ENCODE results near the gene LRP2BP. TPM values are rescaled to one million over a fixed set of nuclear protein-coding genes. Genes with fewer than 3 reads are reported as not detected.

Gene LRP2BP
- total RNA-seq = 0.34 and 0.93 TPM in 2 replicates

- peak; percentile 47 for DNase-seq
Measured at GRCh38 chr4:185395238-185395955, at the start of gene LRP2BP. Gene LRP2BP (minus strand): TSS chr4:185395924. CDS start chr4:185378186, 17,738 bp downstream.

GRCh38 chr4:185445209-185445608 lies 49.5 kb upstream of the LRP2BP start:
- DNase-seq = no peak

- DNase-seq = no peak
Measured at GRCh38 chr4:185441479-185441878, 45.8 kb upstream of the LRP2BP start.

- DNase-seq = no peak
Measured at GRCh38 chr4:185437809-185438208, 42.1 kb upstream of the LRP2BP start.

GRCh38 chr4:185435466-185435865 lies 39.7 kb upstream of the LRP2BP start:
- DNase-seq = no peak

DNA sequence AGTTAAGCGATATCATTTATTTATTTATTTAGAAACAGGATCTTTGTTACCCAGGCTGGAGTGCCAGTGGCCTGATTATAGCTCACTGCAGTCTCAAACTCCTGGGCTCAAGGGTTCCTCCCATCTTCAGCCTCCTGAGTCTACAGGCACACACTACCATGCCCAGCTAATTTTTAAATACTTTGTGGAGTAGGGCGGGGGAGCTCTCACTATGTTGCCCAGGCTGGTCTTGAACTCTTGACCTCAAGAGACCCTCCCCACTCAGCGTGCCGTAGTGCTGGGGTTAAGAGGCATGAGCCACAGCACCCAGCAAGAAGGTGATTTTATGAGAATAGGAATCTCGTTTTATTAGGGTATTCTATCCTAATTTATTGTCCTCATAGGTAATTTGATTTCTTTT lies 33.9 kb upstream of the LRP2BP start:
- DNase-seq = no peak

GRCh38 chr4:185426960-185427688 lies 31.4 kb upstream of the LRP2BP start:
- DNase-seq = no peak

DNA sequence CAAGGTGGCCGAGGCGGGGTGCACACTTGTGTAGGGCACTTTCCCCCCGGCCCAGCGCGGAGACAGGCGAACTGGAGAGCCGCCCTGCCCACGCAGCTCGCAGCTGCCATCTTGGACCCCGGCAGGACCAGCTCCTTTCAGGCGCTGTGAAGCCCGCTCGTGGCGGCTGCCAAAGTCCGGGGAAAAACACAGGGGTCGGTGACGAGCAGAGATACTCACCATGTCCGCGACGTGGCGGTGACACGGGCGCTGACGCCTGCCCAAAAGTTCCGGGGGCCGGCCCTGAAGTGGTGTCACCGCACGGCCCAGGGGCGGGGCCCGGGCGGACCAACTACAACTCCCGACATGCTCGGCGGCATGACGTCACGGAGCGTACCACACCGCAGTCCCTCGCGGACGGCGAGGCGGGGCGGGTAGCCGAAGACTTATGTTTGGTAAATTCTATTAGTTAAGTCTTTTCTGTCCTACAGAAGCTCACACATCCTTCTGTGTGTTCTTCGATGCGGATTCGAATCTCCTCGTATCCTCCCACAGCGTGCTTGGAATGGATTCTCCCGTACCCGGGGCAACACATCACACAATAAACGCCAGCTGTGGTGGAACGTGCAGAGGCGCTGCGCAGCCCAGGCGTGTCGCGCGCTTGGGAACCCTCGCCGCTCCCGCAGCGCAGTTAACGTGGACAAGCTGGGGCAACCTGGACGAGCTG lies 30.1 kb upstream of the LRP2BP start, which contains the start of gene UFSP2:
Gene UFSP2, minus strand, starts transcription at position 318 of the 706 bp plus-strand sequence. Its CDS starts 96 bp downstream, at position 222.
- DNase-seq = peak; percentile 92

DNA sequence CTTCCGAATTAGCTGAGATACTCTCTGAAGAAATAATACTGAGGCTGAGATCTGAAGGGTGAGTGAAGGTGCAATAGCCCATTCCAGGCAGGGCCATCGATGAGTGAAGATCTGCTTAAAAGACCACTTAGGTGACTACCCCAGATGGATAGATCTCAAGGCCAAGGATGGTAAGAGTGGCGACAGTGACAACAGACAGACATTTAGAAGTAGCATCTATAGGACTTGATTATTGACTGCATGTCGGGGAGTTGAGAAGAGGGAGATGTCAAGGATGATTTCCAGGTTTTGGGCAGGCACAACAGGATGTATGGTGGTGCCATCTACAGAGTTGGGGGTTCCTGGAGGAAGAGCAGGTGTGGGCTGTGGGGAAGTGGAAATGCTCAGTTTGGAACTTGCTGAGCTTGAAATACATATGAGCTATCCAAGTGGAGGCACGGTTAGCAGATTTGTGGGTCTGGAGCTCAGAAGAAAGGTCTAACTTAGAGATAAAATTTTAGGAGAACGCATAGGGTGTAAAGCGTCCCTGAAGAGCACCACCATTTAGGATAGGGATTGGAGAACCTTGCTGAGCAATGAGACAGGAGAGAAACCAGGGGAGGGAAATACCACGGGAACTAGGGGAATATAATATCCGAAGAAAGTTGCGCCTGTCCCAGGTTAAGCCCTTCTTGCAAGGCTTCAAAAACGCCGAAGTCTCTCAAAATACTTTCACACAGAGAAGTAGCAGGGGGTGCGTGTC lies 29.4 kb upstream of the LRP2BP start:
- peak; percentile 43 for DNase-seq

DNA sequence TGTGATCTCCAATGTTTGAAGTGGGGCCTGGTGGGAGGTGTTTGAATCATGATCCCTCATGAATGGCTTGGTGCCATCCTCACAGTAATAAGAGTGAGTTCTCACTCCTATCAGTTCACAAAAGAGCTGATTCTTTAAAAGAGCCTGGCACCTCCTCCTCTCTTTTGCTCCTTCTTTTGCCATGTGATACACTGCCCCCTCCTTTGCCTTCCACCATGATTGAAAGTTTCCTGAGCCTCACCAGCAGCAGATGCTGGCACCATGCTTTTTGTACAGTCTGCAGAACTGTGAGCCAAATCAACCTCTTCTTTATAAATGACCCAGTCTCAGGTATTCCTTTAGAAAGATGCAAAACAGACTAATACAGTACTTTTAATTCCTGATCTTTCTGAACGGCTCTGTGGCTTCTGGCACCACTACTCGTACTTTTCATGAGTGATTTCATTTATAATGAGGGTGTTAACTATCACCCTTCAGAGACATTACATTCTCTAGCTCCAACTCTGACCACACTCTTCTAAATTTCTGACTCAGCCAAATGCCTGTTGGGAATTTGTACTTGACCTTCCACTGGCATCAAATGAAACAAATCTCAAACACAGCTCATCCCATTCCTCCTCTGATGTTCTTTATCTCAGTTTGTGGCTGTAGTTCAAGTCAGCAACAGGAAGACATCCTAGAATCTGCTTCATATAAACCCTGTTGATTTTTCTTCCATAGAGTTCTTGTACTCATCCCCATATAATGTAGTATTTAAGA lies 25.8 kb upstream of the LRP2BP start:
- DNase-seq = no peak

- DNase-seq = no peak
Measured at GRCh38 chr4:185416955-185417354, 21.2 kb upstream of the LRP2BP start.

DNA sequence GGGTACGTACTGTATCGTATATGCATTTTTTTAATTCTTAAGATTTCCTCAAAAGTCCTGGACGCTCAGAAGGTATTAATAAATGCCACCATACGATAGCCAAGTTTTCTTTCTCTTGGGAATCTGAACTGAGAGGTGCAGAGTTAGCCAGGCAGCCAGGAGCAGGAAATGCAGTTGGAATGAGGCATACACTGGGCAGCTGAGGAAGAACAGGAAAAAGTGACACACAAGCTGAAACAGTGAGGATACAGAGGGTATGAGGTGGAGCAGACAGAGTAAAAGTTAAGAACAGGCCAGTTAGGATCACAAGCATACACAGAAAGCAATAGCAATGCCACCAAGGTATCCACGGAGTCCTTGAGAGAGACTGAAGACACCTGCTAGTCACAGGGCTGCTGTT lies 16.7 kb upstream of the LRP2BP start:
- peak; percentile 89 for DNase-seq

GRCh38 chr4:185411849-185412248 lies 16.1 kb upstream of the LRP2BP start:
- DNase-seq = peak; percentile 58

DNA sequence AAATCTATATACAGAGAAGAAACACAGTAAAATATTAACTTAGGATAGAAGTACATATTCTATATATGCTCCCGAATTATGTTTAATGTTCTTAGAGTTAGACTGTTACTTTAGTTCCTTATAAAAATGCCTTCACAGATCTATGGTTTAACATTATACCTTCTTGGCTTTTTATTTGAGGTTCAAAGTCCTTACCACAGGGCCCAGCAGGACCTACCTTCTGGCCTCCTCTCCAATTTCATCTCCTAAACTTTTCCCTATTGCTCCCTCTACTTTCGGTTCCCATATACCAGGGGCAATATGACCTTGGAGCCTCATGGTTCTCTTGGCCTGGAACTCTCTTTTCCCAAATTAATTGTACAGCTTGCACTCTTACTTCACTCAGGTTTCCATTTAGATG lies 12.7 kb upstream of the LRP2BP start:
- DNase-seq = no peak

- DNase-seq = no peak
Measured at GRCh38 chr4:185405296-185405999, 9.7 kb upstream of the LRP2BP start.

GRCh38 chr4:185404031-185404430 lies 8.3 kb upstream of the LRP2BP start:
- DNase-seq = no peak

- DNase-seq = peak; percentile 66
Measured at GRCh38 chr4:185399466-185399865, 3.7 kb upstream of the LRP2BP start.

- no peak for DNase-seq
Measured at GRCh38 chr4:185398618-185399017, 2.9 kb upstream of the LRP2BP start.

DNA sequence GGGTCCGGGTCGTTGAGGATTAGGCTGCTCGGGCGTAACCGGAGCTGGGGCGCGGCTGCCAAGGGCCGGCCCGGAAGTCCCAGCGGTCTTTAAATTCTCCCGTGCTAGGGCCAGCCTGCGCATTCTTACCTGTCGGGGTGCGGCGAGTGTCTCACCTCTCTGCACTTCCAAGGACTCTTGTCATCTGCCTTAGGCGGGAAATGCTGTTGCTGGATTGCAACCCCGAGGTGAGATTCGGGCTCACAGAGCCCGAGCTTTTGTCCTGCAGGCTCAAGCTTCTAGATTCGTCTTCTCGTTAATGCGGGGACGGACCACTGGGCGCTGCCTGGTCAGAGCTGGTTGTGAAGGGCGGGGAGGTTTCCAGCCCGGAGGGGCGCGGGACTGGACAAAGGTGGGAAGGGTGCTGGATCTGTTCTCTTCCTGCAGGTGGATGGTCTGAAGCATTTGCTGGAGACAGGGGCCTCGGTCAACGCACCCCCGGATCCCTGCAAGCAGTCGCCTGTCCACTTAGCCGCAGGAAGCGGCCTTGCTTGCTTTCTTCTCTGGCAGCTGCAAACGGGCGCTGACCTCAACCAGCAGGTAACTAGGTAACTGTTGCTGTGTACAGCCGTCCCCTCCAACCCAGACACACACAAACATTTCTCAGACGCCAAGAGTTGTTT lies 1.1 kb upstream of the LRP2BP start, which contains the start of gene ANKRD37:
Gene ANKRD37, plus strand, starts transcription at position 118 of the 662 bp plus-strand sequence. Its CDS starts 83 bp downstream, at position 201.
- peak; percentile 71 for DNase-seq

GRCh38 chr4:185395956-185396723 lies 416 bp upstream of the LRP2BP start:
- DNase-seq = peak; percentile 98
